H1 (cell line): ENCODE measurements around the gene DTNB.

Experiments used
- CTCF ChIP-seq, 3 experiments: IDR thresholded peaks; 1 replicate in 2 of 3; 2 replicates in 1 of 3; pipeline versions ENCODE4 v1.5.1 to v1.6.1; 2011; ENCODE audit warnings: low read length in 3 of 3, mild to moderate bottlenecking in 3 of 3, inconsistent platforms in 2 of 3, low read depth in 1 of 3, moderate library complexity in 1 of 3; ENCODE audit not compliant: insufficient read depth in 1 of 3; ENCODE audit errors: control extremely low read depth in 1 of 3
- JUN ChIP-seq: IDR thresholded peaks from 2 replicates; pipeline ENCODE4 v1.6.1; 2011; ENCODE audit warnings: low read depth, mild to moderate bottlenecking, improper control_type of control experiment, low read length
- POLR2A ChIP-seq, 2 experiments: IDR thresholded peaks; 1 replicate in 1 of 2; 2 replicates in 1 of 2; pipeline ENCODE4 v1.6.1; 2011; ENCODE audit warnings: low read depth in 2 of 2, low read length in 2 of 2, mild to moderate bottlenecking in 2 of 2; ENCODE audit errors: control extremely low read depth in 1 of 2
- TAF7 ChIP-seq: optimal IDR thresholded peaks from 2 replicates; pipeline ENCODE3; 2011; ENCODE audit warnings: low read depth, mild to moderate bottlenecking, inconsistent platforms, low read length, moderate library complexity, borderline replicate concordance

GRCh38 chr2:25491966-25492532 lies 181.3 kb downstream of the DTNB start:
- TF ChIP-seq TAF7, result no peak
- no peak for TF ChIP-seq POLR2A (IDR thresholded peaks at IDR 0.05; ENCODE audit: control extremely low read depth in 1 of 2, low read depth in 2 of 2, low read length in 2 of 2)
- no peak for TF ChIP-seq CTCF (IDR thresholded peaks at IDR 0.05; ENCODE audit: control extremely low read depth in 1 of 3, insufficient read depth in 1 of 3, low read depth in 1 of 3, low read length in 3 of 3)
- TF ChIP-seq JUN, result no peak
